Neural cell (in vitro differentiated cells): ENCODE measurements around the gene ITGB5. TPM values are rescaled to one million over a fixed set of nuclear protein-coding genes. Genes with fewer than 3 reads are reported as not detected.

Experiments used
- H2AFZ ChIP-seq: fragments of 200-600, 300-800 bp; sonication (generic), shearing (Covaris generic); 2 replicates; pipeline ENCODE4 v1.6.0; 2014; ENCODE audit warnings: low read depth, mild to moderate bottlenecking, antibody characterized with exemption, low read length, moderate library complexity
- H3F3A ChIP-seq: fragments of 200-600 bp; shearing (Covaris generic); 2 replicates; pipeline ENCODE4 v1.6.1; 2016; ENCODE audit warnings: mild to moderate bottlenecking, moderate library complexity, mixed read lengths, antibody characterized with exemption, low read length; ENCODE audit not compliant: insufficient read depth, poor library complexity, severe bottlenecking
- H3K27ac ChIP-seq: fragments of 200-600, 300-800 bp; sonication (generic), shearing (Covaris generic); 2 replicates; pipeline ENCODE4 v1.5.1; 2014; ENCODE audit warnings: mild to moderate bottlenecking, low read length, moderate library complexity
- H3K27me3 ChIP-seq: fragments of 300-800, 200-600 bp; sonication (generic), shearing (Covaris generic); 2 replicates; pipeline ENCODE4 v1.6.0; 2014; ENCODE audit warnings: mild to moderate bottlenecking, low read depth, low read length, moderate library complexity; ENCODE audit not compliant: insufficient read depth
- H3K36me3 ChIP-seq: fragments of 300-800, 200-600 bp; sonication (generic), shearing (Covaris generic); 2 replicates; pipeline ENCODE4 v1.5.1; 2014; ENCODE audit warnings: mild to moderate bottlenecking, antibody characterized with exemption, low read length, moderate library complexity; ENCODE audit not compliant: insufficient read depth
- H3K4me2 ChIP-seq: fragments of 300-800, 200-600 bp; sonication (generic), shearing (Covaris generic); 2 replicates; pipeline ENCODE4 v1.6.0; 2014; ENCODE audit warnings: mild to moderate bottlenecking, low read length
- H3K4me3 ChIP-seq: fragments of 300-800, 200-600 bp; sonication (generic), shearing (Covaris generic); 2 replicates; pipeline ENCODE4 v1.5.1; 2014; ENCODE audit warnings: mild to moderate bottlenecking, low read length, moderate library complexity
- H3K79me2 ChIP-seq: fragments of 200-600 bp; shearing (Covaris generic); replicated peaks from 2 replicates; pipeline ENCODE4 v1.6.0; 2014; ENCODE audit warnings: mild to moderate bottlenecking, low read length, moderate library complexity; ENCODE audit not compliant: insufficient read depth
- H3K9ac ChIP-seq: fragments of 300-800, 200-600 bp; sonication (generic), shearing (Covaris generic); 2 replicates; pipeline ENCODE4 v1.6.1; 2016; ENCODE audit warnings: mild to moderate bottlenecking, low read length, mixed read lengths
- H3K9me2 ChIP-seq: fragments of 200-600 bp; shearing (Covaris generic); 2 replicates; pipeline ENCODE4 v1.6.1; 2016; ENCODE audit warnings: mild to moderate bottlenecking, low read length, mixed read lengths; ENCODE audit not compliant: insufficient read depth
- H3K9me3 ChIP-seq: fragments of 200-600, 300-800 bp; sonication (generic), shearing (Covaris generic); 2 replicates; pipeline ENCODE4 v1.6.1; 2016; ENCODE audit warnings: mild to moderate bottlenecking, mixed run types, low read length, moderate library complexity, mixed read lengths
- H4K20me1 ChIP-seq: fragments of 200-600 bp; shearing (Covaris generic); 2 replicates; pipeline ENCODE4 v1.6.1; 2016; ENCODE audit warnings: mild to moderate bottlenecking, mixed run types; ENCODE audit not compliant: insufficient read depth
- EP300 ChIP-seq: fragments of 450-650 bp; conservative IDR thresholded peaks from 2 replicates; pipeline ENCODE4 v1.6.1; 2014; ENCODE audit warnings: antibody characterized with exemption, mild to moderate bottlenecking, moderate library complexity; ENCODE audit not compliant: poor library complexity, severe bottlenecking
- EZH2 ChIP-seq: fragments of 200-600, 300-800 bp; shearing (Covaris generic), sonication (generic); IDR thresholded peaks from 2 replicates; pipeline ENCODE4 v1.6.1; 2014; ENCODE audit warnings: antibody characterized with exemption, low read length, borderline replicate concordance, mild to moderate bottlenecking; ENCODE audit not compliant: insufficient read depth, poor library complexity, severe bottlenecking
- MXI1 ChIP-seq: fragments of 450-650 bp; conservative IDR thresholded peaks from 2 replicates; pipeline ENCODE4 v1.6.1; 2014; ENCODE audit warnings: antibody characterized with exemption, mild to moderate bottlenecking; ENCODE audit not compliant: poor library complexity, severe bottlenecking
- POLR2AphosphoS5 ChIP-seq: IDR thresholded peaks from 2 replicates; pipeline ENCODE4 v1.6.1; 2012
- RAD21 ChIP-seq: fragments of 450-650 bp; conservative IDR thresholded peaks from 2 replicates; pipeline ENCODE4 v1.6.1; 2014; ENCODE audit warnings: antibody characterized with exemption, mild to moderate bottlenecking, moderate library complexity
- REST ChIP-seq: IDR thresholded peaks from 2 replicates; pipeline ENCODE4 v1.6.1; 2012; ENCODE audit warnings: borderline replicate concordance
- SMC3 ChIP-seq: fragments of 450-650 bp; conservative IDR thresholded peaks from 2 replicates; pipeline ENCODE4 v1.6.1; 2014; ENCODE audit warnings: antibody characterized with exemption, mild to moderate bottlenecking, moderate library complexity; ENCODE audit not compliant: poor library complexity
- TAF1 ChIP-seq: IDR thresholded peaks from 2 replicates; pipeline ENCODE4 v1.6.1; 2012; ENCODE audit warnings: low read depth
- polyA plus RNA-seq: library from polyadenylated mRNA; depleted of rRNA; stranded (reverse); fragments of >200 nt; gene quantifications from 2 replicates; pipeline ENCODE4 v1.2.3, GENCODE V29; 2014
- TF ChIP-seq, protein P1 (sequence below): fragments of 450-650 bp; IDR thresholded peaks from 2 replicates; pipeline ENCODE4 v1.5.1; 2014; ENCODE audit warnings: antibody characterized with exemption, mild to moderate bottlenecking, moderate library complexity; ENCODE audit not compliant: poor library complexity, severe bottlenecking

Gene ITGB5
- polyA plus RNA-seq, 1 donor from 2014 or later, result 1.2 TPM

DNA sequence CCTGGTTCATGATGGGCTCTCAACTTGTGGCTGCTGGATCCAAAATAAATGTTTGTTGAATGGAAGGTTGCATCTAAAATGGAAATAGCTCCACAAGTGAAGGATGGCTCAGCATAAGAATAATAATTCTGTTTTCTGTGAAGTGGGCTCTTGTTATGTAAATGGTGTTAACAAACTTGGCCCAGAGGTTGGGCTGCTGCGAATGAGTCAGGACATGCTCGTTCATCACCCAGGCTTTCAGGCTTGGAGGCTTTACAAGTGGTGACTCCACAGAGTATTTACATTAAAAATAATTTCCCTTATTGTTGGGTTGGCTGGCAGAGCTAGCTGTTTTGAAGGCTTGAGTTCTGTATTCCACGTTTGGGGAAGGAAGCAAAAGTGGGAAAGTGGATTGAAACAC is 60.5 kb downstream of the ITGB5 start:
- Histone ChIP-seq H3K27ac (no peak overlapping the region), H3K4me3 (no peak overlapping the region), H3K27me3 (no peaks in the 10 kb centered on the region), H3K4me2 (no peak overlapping the region), H3K36me3 (no peaks in the 10 kb centered on the region), H3K9ac (no peak overlapping the region), H2AFZ (no peak overlapping the region), H3F3A (no peaks in the 10 kb centered on the region), H4K20me1 (no peaks in the 10 kb centered on the region), H3K79me2 (no peaks in the 10 kb centered on the region), H3K9me2 (no peaks in the 10 kb centered on the region), H3K9me3 (no peaks in the 10 kb centered on the region)
- TF ChIP-seq RAD21 (no peak), EZH2 (no peak), TAF1 (no peak)
- TF ChIP-seq, protein P1, sequence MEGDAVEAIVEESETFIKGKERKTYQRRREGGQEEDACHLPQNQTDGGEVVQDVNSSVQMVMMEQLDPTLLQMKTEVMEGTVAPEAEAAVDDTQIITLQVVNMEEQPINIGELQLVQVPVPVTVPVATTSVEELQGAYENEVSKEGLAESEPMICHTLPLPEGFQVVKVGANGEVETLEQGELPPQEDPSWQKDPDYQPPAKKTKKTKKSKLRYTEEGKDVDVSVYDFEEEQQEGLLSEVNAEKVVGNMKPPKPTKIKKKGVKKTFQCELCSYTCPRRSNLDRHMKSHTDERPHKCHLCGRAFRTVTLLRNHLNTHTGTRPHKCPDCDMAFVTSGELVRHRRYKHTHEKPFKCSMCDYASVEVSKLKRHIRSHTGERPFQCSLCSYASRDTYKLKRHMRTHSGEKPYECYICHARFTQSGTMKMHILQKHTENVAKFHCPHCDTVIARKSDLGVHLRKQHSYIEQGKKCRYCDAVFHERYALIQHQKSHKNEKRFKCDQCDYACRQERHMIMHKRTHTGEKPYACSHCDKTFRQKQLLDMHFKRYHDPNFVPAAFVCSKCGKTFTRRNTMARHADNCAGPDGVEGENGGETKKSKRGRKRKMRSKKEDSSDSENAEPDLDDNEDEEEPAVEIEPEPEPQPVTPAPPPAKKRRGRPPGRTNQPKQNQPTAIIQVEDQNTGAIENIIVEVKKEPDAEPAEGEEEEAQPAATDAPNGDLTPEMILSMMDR, result no peak

GRCh38 chr3:124824286-124824915 is 62.8 kb downstream of the ITGB5 start:
- Histone ChIP-seq H3K79me2 (no peaks in the 10 kb centered on the region), H3K4me2 (no peak overlapping the region), H3K27ac (no peak overlapping the region), H3F3A (no peaks in the 10 kb centered on the region), H3K9me3 (no peaks in the 10 kb centered on the region), H3K9me2 (no peaks in the 10 kb centered on the region), H4K20me1 (no peaks in the 10 kb centered on the region), H3K9ac (no peak overlapping the region), H3K4me3 (no peak overlapping the region), H2AFZ (no peak overlapping the region), H3K27me3 (no peaks in the 10 kb centered on the region), H3K36me3 (no peaks in the 10 kb centered on the region)
- TF ChIP-seq, protein P1, result no peak
- no peak for TF ChIP-seq TAF1
- TF ChIP-seq REST, result no peak
- no peak for TF ChIP-seq EP300
- TF ChIP-seq RAD21, result no peak
- no peak for TF ChIP-seq SMC3
- no peak for TF ChIP-seq MXI1
- TF ChIP-seq EZH2, result no peak
- no peak for TF ChIP-seq POLR2AphosphoS5
